Measurements from ENCODE around the gene TMEM147. TPM values are rescaled to one million over a fixed set of nuclear protein-coding genes. Genes with fewer than 3 reads are reported as not detected.
"Not testable (repeated sequence)": the region's sequence is repeated elsewhere in the genome, so short reads cannot be mapped to it uniquely, and the experiment has no call there.

Gene TMEM147
- total RNA-seq, 1 experiment from 2014 or later, result 203 TPM

DNA sequence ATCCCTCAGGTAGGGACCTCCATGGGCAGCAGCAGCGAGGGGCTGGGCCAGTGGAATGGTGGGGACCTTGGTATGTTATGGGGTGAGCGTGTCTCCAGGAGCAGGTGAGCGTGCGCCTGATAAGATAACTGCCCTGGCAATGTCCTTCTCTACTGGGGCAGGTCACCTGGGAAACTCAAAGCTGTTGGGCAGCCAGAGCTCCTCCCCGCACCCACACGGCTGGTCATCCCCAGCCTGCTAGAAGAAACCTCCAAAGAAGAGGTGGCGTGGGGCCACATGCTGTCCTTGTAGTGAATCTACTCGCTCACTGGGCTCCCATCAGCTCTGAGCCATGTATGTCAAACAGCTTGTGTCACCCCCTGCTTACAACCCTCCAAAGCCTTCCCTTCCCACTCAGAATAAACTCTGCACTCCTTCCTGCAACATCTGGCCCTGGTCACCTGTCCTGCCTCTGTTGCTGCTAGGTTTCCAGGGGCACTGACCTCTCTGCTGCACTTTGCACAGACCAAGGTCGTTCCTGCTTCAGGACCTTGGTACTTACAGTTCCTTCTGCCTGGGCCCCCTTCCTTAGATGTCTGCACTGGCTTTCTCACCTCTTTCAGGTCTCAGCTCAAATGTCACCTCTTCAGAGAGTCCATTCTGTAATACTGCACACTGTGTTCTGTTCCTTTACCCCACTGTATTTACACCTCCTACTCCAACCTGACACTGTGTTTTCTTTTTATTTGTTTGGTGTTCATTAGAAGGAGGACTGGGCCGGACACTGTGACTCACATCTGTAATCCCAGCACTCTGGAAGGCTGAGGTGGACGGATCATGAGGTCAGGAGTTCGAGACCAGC is 19.8 kb downstream of the TMEM147 start:
- Histone ChIP-seq H3K4me3 (no peak overlapping the region), H3K9me3 (no peaks in the 10 kb centered on the region)
- no peak for DNase-seq

DNA sequence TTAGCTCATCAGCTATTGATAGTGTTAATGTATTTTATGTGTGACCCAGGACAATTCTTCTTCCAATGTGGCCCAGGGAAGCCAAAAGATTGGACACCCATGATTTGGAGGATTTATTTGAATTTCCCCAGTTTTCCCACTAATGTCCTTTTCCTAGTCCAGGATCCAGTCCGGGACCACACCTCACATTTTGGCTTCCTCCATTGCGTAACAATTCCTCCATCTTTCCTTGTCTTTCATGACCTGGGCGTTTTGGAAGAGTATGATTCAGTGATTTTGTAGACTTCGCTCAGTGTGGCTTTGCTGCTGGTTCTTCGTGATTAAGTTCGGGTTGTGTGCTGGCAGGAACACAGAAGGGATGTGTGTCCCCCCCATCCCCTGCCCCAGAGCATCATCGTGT is 21.3 kb downstream of the TMEM147 start:
- no peak for DNase-seq
- Histone ChIP-seq H3K9me3 (no peaks in the 10 kb centered on the region), H3K36me3 (no peaks in the 10 kb centered on the region), H3K4me3 (no peak overlapping the region), H3K27me3 (peaks cover 9% of the 10 kb centered on the region)

More for the DNA sequence above, 19.8 kb downstream of the TMEM147 start:
- H3K36me3 ChIP-seq, result no peaks in the 10 kb centered on the region
- peaks cover 6% of the 10 kb centered on the region for H3K27me3 ChIP-seq

DNA sequence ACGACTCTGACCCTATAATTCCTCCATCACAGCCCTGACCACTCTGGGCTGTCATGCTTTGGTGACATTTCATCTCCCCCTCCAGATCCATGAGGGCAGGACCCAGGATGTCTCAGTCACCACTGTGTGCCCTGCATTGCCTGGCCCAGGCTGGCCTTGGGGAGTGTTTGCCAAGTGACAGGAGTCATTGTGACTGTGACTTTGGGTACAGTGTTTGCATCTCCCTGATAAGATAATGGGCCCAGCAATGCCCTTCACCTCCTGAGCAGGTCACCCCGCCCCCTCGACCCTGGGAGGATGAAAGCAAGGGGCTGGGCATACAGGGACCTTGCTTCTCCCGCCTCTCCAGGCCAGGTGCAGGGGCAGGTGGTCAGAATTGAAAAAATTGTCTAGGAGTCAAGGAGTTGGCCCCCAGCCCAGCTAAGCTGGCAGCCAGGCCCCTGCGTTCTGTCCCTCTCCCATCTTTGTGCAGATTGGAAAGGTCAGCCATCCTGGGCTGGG is 23.9 kb downstream of the TMEM147 start:
- Histone ChIP-seq H3K4me3 (no peak overlapping the region), H3K27me3 (peaks cover 9% of the 10 kb centered on the region; the same call in 1 of the 2 replicates), H3K36me3 (no peaks in the 10 kb centered on the region), H3K9me3 (no peaks in the 10 kb centered on the region)
- no peak for DNase-seq

DNA sequence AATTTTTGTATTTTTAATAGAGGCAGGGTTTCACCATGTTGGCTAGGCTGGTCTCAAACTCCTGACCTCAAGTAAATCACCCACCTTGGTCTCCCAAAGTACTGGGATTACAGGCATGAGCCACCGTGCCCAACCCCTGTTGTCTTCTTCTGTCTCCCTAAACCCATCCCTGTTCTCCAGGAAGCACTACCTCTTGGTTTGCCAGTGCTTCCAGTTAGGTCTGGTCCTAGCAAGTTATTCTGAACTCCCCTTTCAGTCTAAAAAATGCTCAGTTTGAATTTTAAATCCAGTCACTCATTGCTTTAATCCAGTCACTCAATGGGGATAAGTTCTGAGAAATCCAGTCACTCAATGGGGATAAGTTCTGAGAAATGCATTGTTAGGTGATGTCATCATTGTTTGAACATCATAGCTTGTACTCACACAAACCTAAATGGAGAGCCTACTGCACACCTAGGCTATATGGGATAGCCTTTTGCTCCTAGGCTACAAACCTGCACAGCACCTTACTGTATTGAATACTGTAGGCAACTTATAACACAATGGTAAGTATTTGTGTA is 26.1 kb downstream of the TMEM147 start:
- H3K4me3 ChIP-seq, result no peak overlapping the region
- no peak for DNase-seq
- no peaks in the 10 kb centered on the region for H3K36me3 ChIP-seq
- H3K9me3 ChIP-seq, result peaks cover 14% of the 10 kb centered on the region
- peaks cover 8% of the 10 kb centered on the region; the same call in 1 of the 2 replicates for H3K27me3 ChIP-seq

DNA sequence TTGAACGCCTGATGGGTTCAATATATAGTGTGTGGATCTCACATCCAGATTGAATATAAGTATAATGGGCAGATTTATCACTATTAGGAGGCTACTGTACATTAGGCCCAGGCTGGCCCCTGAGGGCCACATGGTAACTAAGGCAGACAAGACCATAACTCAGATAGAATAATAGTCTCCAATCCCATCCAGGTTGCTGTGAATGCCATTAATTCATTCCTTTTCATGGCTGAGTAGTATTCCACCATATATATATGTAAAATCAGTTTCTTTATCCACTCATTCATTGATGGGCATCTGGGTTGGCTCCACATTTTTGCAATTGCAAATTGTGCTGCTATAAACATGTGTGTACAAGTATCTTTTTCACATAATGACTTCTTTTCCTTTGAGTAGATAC is 32.5 kb downstream of the TMEM147 start:
- Histone ChIP-seq H3K4me3 (no peak overlapping the region), H3K27me3 (peaks cover 5% of the 10 kb centered on the region; the same call in 1 of the 2 replicates), H3K9me3 (peaks cover 18% of the 10 kb centered on the region), H3K36me3 (no peaks in the 10 kb centered on the region)
- DNase-seq, result no peak

DNA sequence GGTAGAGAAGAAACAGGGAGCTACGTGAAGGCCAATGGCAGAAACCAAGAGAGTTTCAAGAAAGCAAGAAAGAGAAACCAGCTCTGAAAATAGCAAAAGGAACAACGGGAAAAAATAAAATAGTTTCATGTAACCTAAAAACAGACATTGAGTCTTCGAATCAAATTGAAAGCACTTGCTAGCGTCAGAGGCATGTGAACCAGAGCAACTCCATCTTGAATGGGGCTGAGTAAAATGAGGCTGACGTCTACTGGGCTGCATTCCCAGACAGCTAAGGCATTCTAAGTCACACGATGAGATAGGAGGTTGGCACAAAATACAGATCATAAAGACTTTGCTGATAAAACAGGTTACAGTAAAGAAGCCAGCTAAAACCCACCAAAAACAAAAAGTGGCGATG is 33.3 kb downstream of the TMEM147 start:
- Histone ChIP-seq H3K4me3 (no peak overlapping the region), H3K36me3 (no peaks in the 10 kb centered on the region), H3K9me3 (peaks cover 18% of the 10 kb centered on the region), H3K27me3 (peaks cover 10% of the 10 kb centered on the region)
- no peak for DNase-seq

DNA sequence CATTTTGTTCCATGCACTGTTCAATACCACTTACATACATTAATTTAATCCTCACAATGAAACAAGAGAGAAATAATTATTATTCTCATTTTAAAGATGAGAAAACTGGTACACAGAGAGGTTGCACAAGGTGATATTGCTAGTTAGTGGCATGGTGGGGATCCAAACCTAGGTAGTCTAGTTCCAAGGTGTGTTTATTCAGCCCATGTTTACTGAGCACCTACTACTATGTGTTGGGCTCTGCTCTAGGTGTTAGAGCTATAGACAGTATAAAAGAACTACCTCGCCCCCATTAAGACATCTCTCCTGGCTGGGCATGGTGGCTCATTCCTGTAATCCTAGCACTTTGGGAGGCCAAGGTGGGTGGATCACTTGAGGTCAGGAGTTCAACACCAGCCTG is 37.3 kb downstream of the TMEM147 start:
- Histone ChIP-seq H3K9me3 (peaks cover 5% of the 10 kb centered on the region), H3K4me3 (no peak overlapping the region), H3K36me3 (no peaks in the 10 kb centered on the region), H3K27me3 (peaks cover 20% of the 10 kb centered on the region)
- no peak for DNase-seq

DNA sequence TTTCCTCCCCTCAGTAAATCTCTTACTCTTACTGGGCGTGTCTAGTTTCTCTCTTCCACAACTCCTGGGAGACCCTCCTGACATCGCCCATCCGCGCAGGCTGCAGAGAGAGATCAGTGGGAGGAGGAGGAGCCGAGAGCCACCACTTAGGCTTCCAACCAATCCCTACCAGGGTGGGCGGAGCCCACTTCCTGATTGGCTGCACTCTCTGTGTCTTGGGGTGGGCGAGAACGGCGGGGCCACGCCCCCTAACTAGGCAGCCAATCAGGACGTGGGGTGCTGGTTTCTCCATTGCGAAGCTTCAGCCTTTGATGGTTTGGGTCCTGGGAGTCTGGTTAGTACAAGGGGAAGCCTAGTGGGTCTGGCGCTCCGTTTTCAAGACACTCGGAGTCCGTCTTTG is 40.4 kb downstream of the TMEM147 start, which contains the start of gene PMIS2:
TSS of gene PMIS2 (plus strand) at position 326 of the 400 bp plus-strand sequence. CDS start 87 bp downstream, outside the sequence.
- peaks cover 5% of the 10 kb centered on the region; the same call in 1 of the 2 replicates for H3K9me3 ChIP-seq
- no peak within 1 kb of the TSS for H3K4me3 ChIP-seq
- DNase-seq, result peak; percentile 32
- no peaks in the 10 kb centered on the region for H3K36me3 ChIP-seq
- peaks cover 20% of the 10 kb centered on the region for H3K27me3 ChIP-seq

DNA sequence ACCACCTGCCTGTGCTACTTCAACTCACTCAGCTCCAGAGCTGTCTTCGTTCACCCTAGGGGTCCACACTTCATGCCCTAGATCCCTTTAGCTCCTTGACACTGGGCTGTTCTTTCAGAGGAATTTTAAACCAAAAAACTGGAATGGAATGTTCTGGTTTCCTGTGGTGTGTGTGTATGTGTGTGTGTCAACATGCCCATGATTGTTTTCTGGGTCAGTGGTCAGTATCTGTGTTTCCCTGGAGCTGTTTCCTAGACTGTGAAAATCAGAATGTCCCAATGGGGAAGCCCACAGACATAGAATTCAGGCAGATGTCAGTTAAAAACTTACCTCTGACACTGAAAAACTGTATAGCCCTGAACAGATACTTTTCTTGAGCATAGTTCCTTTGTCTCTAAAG is 41.9 kb downstream of the TMEM147 start:
- Histone ChIP-seq H3K9me3 (peaks cover 5% of the 10 kb centered on the region), H3K36me3 (no peaks in the 10 kb centered on the region), H3K27me3 (peaks cover 20% of the 10 kb centered on the region), H3K4me3 (no peak overlapping the region)
- DNase-seq, result no peak

DNA sequence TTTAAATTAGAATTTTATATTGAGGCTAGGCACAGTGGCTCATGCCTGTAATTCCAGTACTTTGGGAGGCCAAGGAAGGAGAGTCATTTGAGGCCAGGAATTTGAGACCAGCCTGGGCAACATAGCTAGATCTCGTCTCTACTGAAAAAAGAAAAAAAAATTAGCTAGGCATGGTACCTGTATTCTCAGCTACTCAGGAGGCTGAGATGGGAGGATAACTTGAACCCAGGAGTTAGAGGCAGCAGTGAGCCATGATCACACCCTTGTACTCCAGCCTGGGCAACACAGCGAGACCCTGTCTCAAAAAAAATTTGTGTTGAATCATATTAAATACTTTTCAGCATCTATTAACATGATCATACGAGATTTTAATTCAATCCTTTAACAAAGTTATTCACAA is 45.4 kb downstream of the TMEM147 start:
- Histone ChIP-seq H3K9me3 (peaks cover 3% of the 10 kb centered on the region), H3K4me3 (no peak overlapping the region), H3K36me3 (no peaks in the 10 kb centered on the region), H3K27me3 (no peaks in the 10 kb centered on the region; the same call in none of the 2 replicates)
- DNase-seq, result no peak

DNA sequence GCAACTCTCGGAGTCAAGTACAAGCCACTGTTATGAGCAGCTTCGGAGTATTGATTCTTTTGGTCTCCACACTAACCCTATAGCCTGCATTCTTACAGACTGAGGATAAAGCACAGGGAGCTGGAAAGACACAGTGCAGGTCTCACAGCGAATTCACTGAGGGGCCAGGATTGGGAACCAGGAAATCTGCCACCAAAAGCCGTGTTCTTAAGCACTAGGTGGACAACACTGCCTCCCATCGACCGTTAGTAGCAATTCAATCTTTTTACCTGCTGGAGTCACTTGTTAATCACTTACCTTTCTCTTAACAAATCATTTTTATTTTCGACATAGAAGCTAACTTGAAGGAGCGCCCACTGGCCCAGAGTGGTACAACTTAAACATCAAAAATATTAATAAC is 46.8 kb downstream of the TMEM147 start:
- H3K9me3 ChIP-seq, result peaks cover 2% of the 10 kb centered on the region; the same call in 1 of the 2 replicates
- DNase-seq, result no peak
- no peak overlapping the region for H3K4me3 ChIP-seq
- no peaks in the 10 kb centered on the region for H3K36me3 ChIP-seq
- H3K27me3 ChIP-seq, result no peaks in the 10 kb centered on the region; the same call in 1 of the 2 replicates

DNA sequence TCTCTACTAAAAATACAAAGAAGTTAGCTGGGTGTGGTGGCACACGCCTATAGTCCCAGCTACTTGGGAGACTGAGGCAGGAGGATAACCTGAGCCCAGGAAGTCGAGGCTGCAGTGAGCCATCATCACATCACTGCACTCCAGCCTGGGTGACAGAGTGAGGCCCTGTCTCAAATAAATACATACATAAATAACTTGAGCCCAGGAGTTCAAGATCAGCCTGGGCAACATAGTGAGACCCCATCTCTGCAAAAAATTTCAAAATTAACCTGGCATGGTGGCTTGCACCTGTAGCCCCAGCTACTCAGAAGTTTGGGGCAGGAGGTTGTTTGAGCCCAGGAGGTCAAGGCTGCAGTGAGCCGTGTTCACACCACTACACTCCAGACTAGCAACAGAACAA is 49.6 kb downstream of the TMEM147 start:
- H3K9me3 ChIP-seq, H3K4me3 ChIP-seq, H3K36me3 ChIP-seq, DNase-seq, H3K27me3 ChIP-seq: not testable (repeated sequence)

DNA sequence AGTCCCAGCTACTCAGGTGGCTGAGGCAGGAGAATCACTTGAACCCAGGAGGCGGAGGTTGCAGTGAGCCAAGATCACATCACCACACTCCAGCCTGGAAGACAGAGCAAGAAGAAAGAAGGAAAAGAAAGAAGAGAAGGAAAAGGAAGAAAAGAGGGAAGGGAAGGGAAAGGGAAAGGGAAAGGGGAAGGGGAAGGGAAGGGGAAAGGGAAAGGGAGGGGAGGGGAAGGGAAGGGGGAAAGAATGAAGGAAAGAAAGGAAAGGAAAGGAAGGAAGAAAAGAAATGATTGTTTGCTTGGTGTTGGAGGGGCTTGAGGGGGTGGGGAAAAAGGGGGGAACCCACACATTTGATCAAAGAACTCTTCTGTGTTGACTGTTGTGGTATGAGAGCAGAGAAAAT is 50.5 kb downstream of the TMEM147 start:
- H3K27me3 ChIP-seq, result no peaks in the 10 kb centered on the region; the same call in 1 of the 2 replicates
- H3K36me3 ChIP-seq, result no peaks in the 10 kb centered on the region
- no peak overlapping the region for H3K4me3 ChIP-seq
- DNase-seq, result no peak
- peaks cover 2% of the 10 kb centered on the region; the same call in 1 of the 2 replicates for H3K9me3 ChIP-seq

DNA sequence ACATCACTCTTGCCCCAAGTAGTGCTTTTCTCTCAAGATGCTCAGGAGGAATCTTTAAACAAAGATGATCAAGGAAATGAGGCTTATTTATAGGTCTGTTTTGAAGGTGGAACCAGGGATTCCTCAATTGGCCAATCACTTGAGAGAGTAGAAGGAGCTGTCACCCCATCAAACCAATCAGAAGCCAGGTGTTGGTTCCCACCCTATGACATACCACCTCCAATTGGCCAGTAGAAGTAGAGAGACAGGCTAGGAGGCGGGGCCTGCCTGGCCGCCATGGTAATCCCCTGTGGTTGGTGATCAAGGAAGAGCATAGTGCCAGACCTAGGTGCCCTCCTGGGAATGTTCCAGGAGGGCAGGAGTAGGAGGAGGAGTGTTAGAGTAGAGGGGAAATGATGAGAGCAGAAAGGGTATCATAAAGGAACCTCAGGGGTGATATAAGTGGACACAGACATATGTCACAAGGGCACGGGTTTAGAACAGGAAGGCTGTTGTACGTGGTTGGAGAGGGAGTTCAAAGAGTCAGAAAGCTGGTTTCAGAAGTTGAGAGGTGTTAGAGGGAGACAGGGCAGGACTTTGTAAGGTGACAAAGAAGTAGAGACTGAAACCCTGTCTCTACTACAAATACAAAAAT is 51.1 kb downstream of the TMEM147 start:
- no peak for DNase-seq
- H3K27me3 ChIP-seq, result no peaks in the 10 kb centered on the region; the same call in 1 of the 2 replicates
- no peaks in the 10 kb centered on the region for H3K36me3 ChIP-seq
- peaks cover 2% of the 10 kb centered on the region; the same call in 1 of the 2 replicates for H3K9me3 ChIP-seq
- H3K4me3 ChIP-seq, result no peak overlapping the region
